Stimulated activated CD4-positive, alpha-beta T cell treated with anti-CD3 and anti-CD28 coated beads, Interleukin-12 subunit alpha, Interleukin-12 subunit beta, amount 100 ng/mL, for 24 hours (primary cell): ENCODE data around the gene CA5A.
"Not testable (repeated sequence)": the region's sequence is repeated elsewhere in the genome, so short reads cannot be mapped to it uniquely, and the experiment has no call there.

Experiments
- DNase-seq, 2 experiments: peaks; one replicate each; pipeline ENCODE4 v3.0.0-alpha.2; 2020; ENCODE audit warnings: low read depth in 2 of 2

Gene CA5A

DNA sequence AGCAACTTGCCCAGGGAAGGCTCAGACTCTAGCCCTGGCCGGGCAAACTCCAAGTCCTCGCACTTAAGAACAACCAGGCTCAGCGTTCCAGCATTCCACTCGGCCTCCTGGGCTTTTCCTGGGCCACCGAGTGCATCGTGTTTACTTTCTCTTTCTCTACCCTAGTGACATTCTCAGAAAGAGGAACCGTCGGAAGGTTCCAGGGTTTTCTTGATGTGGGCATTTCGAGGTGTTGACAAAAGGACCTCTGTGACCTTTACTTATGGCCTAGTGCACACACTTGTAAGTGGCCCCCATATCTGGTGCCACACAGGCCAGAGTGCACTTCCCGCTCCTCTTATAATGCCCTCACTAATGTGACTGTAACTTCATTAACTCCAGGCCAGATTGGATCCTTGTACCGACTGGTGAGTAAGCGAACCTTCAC lies 11.8 kb upstream of the CA5A start:
- no peak for DNase-seq

DNA sequence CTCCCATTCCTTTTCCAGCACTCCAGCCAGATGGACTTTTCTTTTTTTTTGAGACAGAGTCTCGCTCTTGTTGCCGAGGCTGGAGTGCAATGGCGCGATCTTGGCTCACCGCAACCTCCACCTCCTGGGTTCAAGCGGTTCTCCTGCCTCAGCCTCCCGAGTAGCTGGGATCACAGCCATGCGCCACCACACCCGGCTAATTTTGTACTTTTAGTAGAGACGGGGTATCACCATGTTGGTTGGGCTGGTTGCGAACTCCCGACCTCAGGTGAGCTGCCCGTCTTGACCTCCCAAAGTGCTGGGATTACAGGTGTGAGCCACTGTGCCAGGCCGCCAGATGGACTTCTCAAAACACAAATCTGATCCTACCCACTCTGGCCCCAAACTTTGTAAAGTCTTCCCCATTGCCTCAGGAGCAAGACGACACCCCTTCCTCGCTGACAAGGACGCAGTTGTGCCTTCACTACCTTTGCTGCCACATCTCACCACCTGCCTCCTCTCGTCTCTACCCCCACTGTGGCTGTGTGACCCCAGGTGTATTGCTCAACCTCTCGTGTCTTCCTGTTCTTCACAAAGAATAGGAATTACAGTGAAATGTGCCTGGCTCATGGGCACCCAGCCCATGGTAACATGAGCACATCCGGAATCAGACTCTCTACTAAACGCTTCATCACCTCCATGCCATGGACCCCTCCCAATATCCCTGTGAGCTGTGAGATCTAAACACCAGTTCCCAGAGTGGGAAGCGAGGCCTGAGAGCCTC lies 11.2 kb upstream of the CA5A start:
- DNase-seq = no peak

DNA sequence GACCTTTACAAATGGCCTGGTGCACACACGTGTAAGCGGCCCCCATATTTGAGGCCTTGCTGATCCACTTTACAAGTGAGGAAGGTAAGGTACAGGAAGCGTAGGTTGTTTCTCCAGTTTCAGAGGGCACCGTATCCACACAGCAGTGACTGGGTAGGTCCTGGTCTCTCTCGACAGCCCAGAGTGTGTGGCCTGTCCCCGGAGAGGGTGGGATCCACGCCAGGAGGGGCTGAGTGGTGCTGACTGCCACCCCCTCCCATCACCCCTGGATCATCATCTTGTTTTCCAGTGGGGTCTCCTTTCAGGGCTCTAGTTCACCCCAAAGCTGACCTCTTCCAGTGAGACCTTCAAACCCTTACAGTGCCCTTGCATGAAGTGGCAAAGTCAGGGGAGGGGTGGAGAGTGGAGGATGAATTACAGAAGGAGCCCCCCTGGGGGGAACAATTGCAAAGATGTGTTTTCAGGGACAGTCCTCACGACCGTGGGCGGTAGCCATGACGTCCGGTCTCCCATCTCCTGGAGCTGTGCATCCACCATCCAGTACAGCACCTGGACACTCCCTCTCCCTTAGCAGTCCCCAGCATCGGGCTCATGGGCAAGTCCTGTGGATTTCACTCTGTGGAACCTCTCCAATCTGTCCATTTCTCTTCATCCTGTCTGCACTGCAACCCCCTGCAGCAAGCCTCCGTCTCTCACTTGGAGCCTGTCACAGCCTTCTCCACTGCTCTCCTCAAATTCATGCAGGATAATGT lies 10.4 kb upstream of the CA5A start:
- DNase-seq = no peak

DNA sequence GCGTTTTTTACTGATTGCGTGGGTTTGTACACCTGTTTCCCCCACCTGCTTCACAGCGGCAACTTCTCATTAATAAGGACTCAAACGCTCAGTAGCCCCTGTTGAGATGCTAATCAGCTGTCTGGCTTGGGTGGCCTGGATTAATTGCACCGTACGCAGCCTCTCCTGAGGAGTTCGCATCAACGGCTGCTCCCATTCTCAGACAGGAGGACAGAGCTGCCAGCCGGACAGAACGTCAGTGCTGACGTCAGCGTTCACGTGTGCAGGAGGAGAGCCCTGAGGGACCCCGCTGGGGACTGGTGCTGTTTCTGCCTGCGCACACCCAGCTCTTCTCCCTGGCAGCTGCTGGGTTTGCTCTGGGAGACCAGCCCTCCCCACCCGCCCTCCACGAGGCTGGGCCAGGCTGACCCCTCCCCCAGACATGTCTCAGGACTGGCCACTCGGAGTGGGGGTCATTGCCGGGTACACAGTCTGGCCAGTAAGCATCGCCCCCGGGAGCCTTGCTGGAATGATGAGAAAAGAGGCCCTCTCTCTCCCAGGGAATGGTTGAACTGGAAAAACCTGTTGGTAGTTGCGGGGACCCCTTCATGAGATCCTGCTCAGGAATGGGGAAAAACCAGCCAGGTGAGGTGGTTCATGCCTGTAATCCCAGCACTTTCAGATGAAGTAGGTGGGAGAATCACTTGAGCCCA lies 9.2 kb upstream of the CA5A start:
- DNase-seq = no peak

DNA sequence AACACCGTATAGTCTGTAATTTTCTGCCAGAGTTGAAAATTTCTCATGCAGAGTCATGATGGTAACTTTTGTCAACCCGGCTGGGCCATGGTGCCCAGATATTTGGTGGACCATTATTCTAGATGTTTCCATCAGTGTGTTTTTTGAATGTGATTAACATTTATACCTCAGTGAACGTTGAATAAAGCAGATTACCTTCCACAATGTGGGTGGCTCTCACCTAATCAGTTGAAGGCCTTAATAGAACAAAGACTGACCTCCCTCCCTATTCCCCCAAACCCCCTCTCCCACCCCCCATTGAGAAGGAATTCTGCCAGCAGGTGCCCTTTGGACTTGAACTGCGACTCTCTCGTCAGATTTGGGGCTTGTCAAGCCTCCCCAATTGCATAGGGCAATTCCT lies 6.4 kb upstream of the CA5A start:
- no peak for DNase-seq

DNA sequence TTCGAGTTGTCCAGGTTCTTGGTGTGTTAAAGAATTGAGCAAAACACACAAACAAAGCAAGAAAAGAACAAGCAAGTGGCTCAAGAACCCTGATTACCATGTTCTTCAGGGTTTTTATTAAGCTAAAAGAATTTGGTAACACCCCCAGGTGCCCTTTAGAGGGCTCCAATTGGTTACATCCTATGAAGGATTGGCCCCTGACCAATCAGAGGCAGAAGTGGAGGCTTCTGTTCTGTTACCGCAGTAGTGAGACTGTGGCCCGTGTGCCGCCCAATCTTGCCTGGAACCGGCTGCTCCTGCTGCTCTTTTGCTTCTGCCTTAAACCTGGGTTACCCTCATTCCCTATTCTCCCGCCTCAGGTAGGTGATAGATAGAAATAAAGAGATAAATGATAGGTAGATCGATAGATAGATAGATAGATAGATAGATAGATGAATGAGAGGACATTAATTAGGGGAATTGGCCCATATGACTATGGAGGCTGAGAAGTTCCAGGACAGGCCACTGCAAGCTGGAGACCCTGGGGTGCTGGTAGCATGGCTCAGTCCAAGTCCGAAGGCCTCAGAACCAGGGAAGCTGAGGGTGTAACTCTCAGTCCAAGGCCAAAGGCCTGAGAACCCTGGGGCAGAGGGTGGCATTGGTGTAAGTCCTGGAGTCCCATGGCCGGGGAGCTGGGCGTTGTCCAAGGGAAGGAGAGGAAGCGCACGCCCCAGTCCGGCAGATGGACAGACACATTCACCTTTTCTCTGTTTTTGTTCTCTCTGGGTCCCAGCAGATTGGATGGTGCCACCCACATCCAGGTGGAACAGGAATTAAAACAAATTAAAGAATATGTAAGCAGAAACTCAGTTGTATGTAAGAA lies 3.5 kb upstream of the CA5A start:
- DNase-seq = no peak

DNA sequence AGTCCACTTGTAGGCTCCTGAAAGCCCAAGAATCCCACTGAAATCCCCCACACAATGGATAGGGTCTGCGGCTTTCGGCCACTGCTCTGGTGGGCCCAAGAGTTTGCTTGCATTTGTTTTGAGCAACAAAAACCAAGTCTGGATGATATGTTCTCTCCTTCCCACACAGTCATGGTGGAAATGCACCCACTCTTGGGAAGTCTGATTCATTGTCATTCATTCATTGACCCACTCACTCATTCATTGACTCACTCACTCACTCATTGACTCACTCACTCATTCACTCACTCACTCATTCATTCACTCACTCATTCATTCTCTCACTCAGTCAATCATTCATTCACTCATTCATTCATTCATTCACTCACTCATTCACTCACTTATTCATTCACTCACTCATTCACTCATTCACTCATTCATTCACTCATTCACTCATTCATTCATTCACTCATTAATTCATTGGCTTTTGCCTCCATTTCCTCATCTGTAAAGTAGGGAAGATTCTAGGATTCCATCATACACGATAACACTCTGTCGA lies 2.2 kb upstream of the CA5A start:
- DNase-seq = no peak

DNA sequence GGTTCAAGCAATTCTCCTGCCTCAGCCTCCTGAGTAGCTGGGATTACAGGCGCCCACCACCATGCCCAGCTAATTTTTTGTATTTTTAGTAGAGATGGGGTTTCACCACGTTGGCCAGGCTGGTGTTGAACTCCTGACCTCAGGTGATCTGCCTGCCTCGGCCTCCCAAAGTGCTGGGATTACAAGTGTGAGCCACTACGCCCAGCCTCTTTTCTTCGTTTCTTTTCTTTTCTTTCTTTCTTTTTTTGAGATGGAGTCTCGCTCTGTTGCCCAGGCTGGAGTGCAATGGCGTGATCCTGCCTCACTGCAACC lies 858 bp upstream of the CA5A start:
- not testable (repeated sequence) for DNase-seq

DNA sequence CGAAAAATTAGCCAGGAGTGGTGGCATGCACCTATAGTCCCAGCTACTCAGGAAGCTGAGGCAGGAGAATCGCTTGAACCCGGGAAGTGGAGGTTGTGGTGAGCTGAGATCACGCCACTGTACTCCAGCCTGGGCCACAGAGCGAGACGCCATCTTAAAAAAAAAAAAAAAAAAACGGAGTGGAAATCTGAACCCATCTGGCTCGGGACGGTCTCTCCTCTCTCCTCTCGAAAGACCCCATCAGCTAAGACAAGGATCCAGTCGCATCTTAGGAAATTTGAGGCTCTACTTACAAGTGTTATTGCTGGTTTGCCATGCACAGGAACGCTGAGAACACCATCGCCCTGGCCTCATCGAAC lies 334 bp downstream of the CA5A start:
- not testable (repeated sequence) for DNase-seq

DNA sequence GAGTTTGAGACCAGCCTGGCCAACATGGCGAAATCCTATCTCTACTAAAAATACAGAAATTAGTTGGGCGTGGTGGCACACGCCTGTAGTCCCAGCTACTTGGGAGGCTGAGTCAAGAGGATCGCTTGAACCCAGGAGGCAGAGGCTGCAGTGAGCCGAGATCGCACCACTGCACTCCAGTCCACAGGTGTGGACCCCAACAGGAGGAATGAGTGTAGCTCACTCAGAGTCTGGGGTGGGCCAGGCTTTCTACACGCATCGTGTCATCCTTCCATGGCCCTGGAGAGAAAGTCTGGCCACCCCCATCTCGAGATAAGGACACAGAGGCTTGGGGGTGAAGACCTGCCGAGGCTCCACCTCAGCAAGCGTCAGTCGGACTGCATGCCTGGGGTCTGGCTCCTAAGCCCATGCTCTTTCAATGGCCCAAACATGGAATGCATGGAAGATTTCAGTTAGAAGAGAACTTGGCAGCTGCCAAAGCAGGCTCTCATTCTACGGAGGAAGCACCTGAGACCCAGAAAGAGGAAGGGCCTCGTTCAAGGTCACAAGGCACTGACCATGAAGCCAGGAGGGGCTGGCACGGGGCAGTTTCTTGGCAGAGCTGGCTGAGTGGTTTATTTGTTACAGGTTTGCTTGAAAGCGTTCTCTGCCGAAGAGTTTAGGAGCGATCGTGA lies 1.4 kb downstream of the CA5A start:
- not testable (repeated sequence) for DNase-seq

DNA sequence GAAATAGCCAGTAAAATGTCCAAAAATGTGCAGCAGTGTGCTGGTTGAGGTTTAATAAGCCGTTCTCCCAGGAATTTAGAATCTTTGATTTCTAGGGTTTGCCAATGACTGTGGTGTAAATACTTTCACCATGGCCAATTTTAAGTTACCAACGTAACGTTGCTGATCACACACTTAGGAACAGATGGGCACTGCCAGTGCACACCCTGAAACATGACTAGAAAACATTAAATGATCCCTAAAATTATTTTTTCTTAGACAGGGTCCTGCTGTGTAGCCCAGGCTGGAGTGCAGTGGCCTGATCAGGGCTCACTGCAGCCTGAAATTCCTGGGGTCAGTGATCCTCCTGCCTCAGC lies 3.2 kb downstream of the CA5A start:
- DNase-seq = no peak

DNA sequence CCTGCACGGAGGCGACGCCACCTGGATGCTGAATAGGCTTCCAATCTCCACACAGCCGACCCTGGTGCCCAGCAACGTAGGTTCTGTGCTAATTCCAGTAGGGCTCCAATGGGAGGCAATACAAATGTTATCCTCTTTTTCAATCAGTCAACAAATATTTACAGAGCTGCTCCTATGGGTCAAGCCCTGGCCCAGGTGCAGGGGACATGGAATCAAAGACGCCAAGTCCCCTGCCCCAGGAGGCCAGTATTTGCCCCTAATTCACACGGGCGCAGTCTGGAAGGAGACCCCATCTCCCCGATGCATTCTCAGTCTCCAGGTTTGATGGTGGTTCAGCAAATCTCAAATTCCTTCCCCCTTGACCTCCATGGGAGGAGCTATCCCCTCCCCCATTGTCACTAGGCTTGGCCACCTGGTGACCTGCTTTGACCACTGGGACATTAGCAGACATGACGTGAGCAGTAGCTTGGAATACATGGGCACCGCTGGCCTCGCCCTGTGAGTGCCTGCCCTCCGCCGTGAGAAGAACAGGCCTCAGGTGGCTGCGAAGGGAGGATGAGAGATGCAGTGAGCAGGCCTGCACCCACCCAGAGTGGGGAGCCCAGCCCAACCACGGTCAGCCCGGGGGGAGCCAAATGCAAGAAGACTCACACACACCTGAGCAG lies 3.7 kb downstream of the CA5A start:
- not testable (repeated sequence) for DNase-seq

DNA sequence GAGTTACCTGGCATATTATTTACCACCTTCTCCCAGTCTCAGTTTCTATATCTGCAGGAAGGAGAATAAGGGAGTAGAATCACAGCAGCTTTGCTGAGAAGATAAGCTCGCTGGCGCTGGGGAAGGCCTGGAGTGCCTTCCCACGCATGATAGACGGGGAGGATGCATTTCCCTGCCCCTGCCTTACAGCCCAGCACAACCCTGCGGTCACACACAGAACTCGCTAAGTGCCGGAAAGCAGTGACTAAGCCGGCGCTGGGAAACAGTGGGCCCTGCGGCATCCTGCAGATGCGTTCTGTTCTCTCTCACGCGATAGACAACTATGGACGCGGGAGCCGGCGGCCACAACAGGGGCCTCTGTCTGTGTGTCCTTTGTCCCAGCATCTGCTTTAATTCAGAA lies 4.8 kb downstream of the CA5A start:
- DNase-seq = peak in 1 of 2 experiments; percentile 20

DNA sequence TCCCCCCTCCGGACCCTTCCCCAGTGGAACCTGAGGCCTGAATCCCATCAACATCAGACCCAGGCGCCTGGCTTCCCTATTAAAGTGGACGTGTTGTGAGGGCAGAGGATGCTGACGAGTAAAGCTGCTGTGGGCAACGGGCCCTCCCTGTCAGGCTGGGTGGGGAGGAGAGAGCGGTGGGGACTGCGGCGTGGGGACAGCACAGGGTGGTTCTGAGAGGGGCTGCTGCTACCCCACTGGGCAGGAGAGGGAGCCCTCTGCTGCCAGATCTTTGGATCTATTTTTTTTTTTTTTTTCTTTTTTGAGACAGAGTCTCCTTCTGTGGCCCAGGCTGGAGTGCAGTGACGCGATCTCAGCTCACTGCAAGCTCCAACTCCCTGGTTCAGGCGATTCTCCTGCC lies 5.9 kb downstream of the CA5A start:
- DNase-seq = no peak

DNA sequence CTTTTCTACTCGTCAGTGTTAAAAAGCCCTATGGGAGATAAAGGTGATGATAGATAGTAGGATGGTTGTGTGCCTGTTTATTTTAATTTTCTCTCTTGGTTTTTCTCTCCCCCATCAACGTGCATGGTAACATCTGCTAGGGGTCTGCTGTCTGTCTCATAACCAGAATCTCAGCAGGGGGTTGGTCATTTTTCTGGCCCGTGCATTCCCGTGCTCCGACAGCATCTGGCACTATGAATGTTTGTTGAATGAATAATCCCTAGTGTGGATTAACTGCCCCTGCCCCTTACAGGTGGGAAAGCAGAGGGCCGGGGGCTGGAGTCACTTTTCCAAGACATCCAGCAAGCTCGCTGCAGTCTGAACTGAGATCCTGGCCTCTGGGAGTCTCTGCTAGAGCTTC lies 6.3 kb downstream of the CA5A start:
- no peak for DNase-seq

DNA sequence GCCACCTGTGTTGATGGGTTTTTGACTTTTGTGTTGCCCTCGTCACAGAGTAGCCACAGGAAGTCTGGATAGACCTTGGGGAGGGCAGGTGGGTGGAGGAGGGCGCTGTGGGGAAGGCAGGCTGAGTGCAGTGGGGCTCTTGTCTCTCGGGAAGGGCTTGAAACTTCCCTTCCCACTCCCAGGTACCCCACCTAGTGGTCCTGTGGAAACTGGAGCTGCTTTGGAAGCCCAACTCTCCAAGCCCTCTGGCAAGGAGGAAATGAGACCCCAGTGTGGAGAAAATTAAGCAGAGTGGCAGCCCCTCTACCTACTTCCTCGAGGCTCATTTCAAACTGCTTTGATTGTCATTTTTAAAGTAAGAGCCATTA lies 9.2 kb downstream of the CA5A start:
- DNase-seq = no peak

DNA sequence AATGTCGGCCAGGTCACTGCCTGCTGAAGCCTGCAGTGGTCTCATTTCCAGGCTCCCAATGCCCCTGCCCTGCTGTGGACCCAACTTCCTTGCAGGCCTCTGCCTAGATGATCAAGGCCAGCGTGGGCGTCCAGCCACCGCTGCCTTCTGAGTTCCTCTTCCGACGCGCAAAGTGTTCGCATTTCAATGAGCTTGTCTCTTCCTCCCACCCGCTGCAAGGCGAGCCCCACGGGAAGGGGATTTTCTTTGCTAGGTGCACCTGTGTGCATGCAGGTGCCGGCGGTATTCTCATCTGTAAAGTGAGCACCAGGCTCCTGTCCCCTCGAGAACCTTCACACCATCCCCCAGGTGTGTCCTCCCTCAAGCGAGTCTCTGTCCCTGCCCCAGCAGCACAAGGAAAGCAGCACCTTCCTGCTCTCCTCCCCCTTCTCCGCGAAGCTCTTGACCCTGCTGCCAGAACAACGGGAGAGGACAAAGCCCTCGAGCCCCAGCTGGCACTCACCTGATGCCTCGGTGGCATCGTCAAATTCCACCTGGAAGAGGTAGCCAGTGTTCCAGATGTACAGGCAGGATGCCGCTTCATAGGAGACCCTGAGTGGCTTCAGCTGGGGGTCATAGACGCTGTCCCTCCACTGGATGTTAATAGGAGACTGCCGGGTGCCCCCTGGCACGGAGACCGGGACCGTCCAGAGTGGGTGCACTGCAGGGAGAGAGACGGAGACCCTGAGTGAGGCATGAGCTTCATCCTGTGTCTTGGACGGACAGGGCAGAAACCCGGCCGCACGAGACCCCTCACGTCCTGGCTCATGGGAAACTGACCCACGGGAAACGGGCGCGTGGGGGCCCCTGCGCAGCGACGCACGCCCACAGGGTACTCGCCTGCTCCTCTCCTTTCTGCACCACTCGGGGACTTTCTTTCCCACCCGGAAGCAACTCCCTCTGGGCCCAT lies 9.8 kb downstream of the CA5A start:
- peak in 1 of 2 experiments; percentile 15 for DNase-seq

DNA sequence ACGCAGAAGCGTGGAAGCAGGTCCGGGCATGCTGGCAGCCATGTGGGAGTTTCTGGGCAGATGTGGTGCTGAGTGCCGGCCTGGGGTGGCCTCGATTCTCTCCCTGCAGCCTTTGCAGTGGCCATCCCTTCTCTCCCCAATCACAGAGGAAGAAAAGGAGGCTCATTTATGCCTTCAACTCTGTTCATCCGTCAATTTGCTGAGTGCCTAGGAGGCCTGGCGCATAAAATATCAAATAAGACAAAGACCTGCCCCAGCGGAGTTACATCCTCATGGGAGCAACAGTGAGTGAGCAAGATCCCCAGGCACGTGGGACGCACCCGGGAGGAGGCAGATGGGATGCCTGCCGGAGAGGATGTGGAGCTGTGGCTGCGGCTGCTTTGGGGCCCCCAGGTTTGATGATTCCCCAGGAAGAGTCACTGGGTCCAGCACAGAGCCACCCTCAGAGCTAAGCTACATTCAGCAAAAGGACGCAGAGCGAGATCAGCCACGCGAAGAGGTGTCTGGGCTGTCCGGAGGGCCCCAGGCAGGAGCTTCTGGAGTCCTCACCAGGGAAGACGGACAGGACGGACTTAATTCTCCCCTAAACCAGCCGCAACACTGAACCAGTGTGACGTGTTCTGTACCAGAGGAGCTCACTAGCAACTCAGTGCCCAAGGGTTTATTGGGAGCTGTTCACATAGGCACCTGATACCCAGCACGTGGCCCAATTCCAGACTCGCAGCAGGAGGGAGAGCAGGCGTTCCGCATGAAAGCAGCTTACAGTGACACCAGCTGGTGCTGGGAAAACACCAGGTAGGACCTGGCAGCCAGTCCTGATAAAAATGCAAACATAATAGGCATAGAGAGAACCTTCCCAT lies 11.3 kb downstream of the CA5A start:
- DNase-seq = no peak
